Measurements from ENCODE around the gene KCTD19.

Gene KCTD19

DNA sequence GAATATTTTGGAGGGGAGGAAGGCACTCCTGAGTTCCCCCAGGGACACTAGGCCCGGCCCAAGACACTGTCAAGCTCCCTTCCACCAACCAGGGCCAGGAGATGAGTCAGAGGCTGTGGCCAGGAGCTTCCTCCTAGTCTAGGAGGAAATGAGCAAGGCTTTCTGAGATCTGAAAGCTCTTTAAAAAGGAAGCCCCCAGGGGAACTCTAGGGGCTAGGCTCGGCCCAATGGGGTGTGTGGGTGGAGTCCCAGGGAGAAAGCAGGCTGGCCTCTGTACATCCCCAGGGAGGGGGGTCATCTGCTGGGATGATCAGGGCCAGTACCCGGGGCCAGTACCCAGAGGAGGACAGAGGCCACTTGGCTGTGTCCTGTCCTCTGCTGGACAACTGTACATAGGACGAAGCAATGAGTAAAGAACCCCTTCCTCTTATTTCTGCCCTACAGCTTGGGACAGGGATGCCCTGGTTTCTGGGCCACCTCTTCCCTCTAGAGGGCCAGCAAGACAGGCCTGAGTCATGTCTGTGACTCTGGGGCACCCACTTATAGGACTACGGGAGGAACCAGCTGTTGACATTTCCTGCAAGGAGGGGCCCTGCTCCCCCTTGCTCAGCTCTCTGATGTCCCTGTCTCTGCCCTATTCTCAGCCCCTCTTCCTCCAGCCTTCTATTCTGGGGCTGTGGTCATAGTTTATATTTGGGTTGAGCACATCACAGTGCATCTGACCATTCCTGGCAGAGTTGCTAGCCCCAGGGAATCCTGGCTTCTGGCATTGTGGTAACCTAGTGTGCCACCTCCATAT lies 82.0 kb downstream of the KCTD19 start (continued):
- TF ChIP-seq ZFP3 (CRISPR knock-in tag; IDR thresholded peaks at IDR 0.05) (no peak), GLIS3 (CRISPR knock-in tag; IDR thresholded peaks at IDR 0.05) (no peak), OSR1 (CRISPR knock-in tag; IDR thresholded peaks at IDR 0.05) (no peak)

DNA sequence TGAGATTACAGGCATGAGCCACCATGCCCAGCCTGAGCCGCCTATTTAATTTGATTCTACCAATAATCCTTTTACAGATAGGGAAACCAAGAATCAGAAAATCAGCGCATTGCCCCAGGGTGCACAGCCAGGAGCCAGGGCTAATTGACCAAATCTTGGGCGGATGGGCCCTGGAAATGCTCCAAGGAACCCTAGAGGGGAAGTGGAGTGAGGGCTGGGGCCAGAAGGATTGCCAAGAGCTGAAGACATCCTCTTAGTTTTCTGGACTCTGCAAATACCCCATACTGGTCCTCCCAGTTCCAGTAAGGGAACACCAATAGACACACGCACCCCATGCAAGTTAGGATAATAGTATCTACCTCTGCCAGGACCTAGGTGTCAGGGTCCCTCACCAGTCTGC lies 83.1 kb downstream of the KCTD19 start:
- TF ChIP-seq, protein P1, sequence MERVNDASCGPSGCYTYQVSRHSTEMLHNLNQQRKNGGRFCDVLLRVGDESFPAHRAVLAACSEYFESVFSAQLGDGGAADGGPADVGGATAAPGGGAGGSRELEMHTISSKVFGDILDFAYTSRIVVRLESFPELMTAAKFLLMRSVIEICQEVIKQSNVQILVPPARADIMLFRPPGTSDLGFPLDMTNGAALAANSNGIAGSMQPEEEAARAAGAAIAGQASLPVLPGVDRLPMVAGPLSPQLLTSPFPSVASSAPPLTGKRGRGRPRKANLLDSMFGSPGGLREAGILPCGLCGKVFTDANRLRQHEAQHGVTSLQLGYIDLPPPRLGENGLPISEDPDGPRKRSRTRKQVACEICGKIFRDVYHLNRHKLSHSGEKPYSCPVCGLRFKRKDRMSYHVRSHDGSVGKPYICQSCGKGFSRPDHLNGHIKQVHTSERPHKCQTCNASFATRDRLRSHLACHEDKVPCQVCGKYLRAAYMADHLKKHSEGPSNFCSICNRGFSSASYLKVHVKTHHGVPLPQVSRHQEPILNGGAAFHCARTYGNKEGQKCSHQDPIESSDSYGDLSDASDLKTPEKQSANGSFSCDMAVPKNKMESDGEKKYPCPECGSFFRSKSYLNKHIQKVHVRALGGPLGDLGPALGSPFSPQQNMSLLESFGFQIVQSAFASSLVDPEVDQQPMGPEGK (CRISPR knock-in tag; IDR thresholded peaks at IDR 0.05; ENCODE audit: borderline replicate concordance), result no peak
- TF ChIP-seq, protein P2, sequence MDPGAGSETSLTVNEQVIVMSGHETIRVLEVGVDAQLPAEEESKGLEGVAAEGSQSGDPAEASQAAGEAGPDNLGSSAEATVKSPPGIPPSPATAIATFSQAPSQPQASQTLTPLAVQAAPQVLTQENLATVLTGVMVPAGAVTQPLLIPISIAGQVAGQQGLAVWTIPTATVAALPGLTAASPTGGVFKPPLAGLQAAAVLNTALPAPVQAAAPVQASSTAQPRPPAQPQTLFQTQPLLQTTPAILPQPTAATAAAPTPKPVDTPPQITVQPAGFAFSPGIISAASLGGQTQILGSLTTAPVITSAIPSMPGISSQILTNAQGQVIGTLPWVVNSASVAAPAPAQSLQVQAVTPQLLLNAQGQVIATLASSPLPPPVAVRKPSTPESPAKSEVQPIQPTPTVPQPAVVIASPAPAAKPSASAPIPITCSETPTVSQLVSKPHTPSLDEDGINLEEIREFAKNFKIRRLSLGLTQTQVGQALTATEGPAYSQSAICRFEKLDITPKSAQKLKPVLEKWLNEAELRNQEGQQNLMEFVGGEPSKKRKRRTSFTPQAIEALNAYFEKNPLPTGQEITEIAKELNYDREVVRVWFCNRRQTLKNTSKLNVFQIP (CRISPR knock-in tag; IDR thresholded peaks at IDR 0.05; ENCODE audit: borderline replicate concordance, low read depth), result no peak
- TF ChIP-seq ISL1 (CRISPR knock-in tag; IDR thresholded peaks at IDR 0.05) (no peak), SNAI2 (CRISPR knock-in tag; IDR thresholded peaks at IDR 0.05) (no peak), CSDC2 (CRISPR knock-in tag; IDR thresholded peaks at IDR 0.05) (no peak), ZNF8 (CRISPR knock-in tag; IDR thresholded peaks at IDR 0.05) (no peak), PPARA (CRISPR knock-in tag; IDR thresholded peaks at IDR 0.05; ENCODE audit: borderline replicate concordance) (no peak), TCF4 (CRISPR knock-in tag; IDR thresholded peaks at IDR 0.05; ENCODE audit: borderline replicate concordance) (no peak), BACH2 (CRISPR knock-in tag; IDR thresholded peaks at IDR 0.05; ENCODE audit: borderline replicate concordance) (no peak), ZNF565 (CRISPR knock-in tag; conservative IDR thresholded peaks at IDR 0.05; ENCODE audit: low read depth) (no peak), ZNF70 (CRISPR knock-in tag; IDR thresholded peaks at IDR 0.05) (no peak), GLIS3 (CRISPR knock-in tag; IDR thresholded peaks at IDR 0.05) (no peak), ZFP30 (CRISPR knock-in tag; IDR thresholded peaks at IDR 0.05) (no peak), ESRRG (CRISPR knock-in tag; IDR thresholded peaks at IDR 0.05) (no peak), OSR1 (CRISPR knock-in tag; IDR thresholded peaks at IDR 0.05) (no peak), RARB (CRISPR knock-in tag; IDR thresholded peaks at IDR 0.05) (no peak), TOX (CRISPR knock-in tag; IDR thresholded peaks at IDR 0.05; ENCODE audit: borderline replicate concordance) (no peak)
- TF ChIP-seq, protein P3, sequence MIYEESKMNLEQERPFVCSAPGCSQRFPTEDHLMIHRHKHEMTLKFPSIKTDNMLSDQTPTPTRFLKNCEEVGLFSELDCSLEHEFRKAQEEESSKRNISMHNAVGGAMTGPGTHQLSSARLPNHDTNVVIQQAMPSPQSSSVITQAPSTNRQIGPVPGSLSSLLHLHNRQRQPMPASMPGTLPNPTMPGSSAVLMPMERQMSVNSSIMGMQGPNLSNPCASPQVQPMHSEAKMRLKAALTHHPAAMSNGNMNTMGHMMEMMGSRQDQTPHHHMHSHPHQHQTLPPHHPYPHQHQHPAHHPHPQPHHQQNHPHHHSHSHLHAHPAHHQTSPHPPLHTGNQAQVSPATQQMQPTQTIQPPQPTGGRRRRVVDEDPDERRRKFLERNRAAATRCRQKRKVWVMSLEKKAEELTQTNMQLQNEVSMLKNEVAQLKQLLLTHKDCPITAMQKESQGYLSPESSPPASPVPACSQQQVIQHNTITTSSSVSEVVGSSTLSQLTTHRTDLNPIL (CRISPR knock-in tag; IDR thresholded peaks at IDR 0.05; ENCODE audit: low read depth), result no peak
- TF ChIP-seq, protein P4, sequence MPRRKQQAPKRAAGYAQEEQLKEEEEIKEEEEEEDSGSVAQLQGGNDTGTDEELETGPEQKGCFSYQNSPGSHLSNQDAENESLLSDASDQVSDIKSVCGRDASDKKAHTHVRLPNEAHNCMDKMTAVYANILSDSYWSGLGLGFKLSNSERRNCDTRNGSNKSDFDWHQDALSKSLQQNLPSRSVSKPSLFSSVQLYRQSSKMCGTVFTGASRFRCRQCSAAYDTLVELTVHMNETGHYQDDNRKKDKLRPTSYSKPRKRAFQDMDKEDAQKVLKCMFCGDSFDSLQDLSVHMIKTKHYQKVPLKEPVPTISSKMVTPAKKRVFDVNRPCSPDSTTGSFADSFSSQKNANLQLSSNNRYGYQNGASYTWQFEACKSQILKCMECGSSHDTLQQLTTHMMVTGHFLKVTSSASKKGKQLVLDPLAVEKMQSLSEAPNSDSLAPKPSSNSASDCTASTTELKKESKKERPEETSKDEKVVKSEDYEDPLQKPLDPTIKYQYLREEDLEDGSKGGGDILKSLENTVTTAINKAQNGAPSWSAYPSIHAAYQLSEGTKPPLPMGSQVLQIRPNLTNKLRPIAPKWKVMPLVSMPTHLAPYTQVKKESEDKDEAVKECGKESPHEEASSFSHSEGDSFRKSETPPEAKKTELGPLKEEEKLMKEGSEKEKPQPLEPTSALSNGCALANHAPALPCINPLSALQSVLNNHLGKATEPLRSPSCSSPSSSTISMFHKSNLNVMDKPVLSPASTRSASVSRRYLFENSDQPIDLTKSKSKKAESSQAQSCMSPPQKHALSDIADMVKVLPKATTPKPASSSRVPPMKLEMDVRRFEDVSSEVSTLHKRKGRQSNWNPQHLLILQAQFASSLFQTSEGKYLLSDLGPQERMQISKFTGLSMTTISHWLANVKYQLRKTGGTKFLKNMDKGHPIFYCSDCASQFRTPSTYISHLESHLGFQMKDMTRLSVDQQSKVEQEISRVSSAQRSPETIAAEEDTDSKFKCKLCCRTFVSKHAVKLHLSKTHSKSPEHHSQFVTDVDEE (CRISPR knock-in tag; IDR thresholded peaks at IDR 0.05), result no peak
- ATAC-seq, result no peak

DNA sequence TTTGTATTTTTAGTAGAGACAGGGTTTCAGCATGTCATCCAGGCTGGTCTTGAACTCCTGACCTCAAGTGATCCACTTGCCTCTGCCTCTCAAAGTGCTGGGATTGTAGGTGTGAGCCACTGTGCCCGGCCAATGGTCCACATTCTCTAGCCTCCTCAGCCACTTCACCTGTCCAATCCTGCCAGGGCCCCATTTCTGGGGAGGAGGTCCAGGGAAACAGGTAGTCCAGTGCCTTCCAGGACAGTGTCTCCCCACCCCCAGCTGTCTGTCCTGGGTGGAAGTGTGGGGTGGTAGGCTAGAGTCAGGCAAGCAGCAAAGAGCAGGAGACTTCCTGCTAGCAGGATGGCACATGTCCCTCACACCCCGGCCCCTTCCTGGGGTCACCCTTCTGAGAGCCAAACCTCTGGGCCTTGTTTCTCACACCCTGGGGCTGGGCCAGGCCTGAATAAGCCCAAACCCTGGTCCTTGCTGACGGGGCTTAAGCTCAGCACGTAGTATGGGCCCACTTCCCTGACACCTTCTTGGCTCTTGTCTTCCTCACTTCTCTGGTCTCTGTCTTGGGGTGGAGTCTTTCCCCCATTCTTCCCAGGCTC lies 84.3 kb downstream of the KCTD19 start:
- no peak for TF ChIP-seq ZFP30 (CRISPR knock-in tag; IDR thresholded peaks at IDR 0.05)
- TF ChIP-seq, protein P4 (CRISPR knock-in tag; IDR thresholded peaks at IDR 0.05), result no peak
- no peak for ATAC-seq

Data from SK-N-SH treated with all-trans-retinoic acid at 6 μM for 48 hours (cell line).